PC-3 (cell line): ENCODE results near the gene COL9A3. TPM values are rescaled to one million over a fixed set of nuclear protein-coding genes. Genes with fewer than 3 reads are reported as not detected.

Source experiments
- ATAC-seq: fragments of 200-7000 bp; cut with Tn5 transposase; 2 replicates; pipeline ENCODE4 v1.9.1; 2020; ENCODE audit warnings: mild to moderate bottlenecking, moderate library complexity
- BruUV-seq: library from RNA; stranded (reverse); fragments of 400-500 nt; replicated peaks from 2 replicates; lab custom pipeline; 2021; lab: Mats Ljungman, UMichigan
- CTCF ChIA-PET: fragments of 300-600 bp; sonication (Branson Sonifier 250); formaldehyde crosslinking; loops from one replicate; lab custom pipeline; 2022; ENCODE audit warnings: antibody characterized with exemption; lab: Charles Lee
- POLR2A ChIA-PET: fragments of 300-600 bp; sonication (Branson Sonifier 250); formaldehyde crosslinking; loops from one replicate; lab custom pipeline; 2022; ENCODE audit warnings: antibody characterized with exemption; ENCODE audit not compliant: unreplicated experiment; lab: Charles Lee
- DNase-seq: peaks from one replicate; pipeline ENCODE4 v3.0.0-alpha.2; 2015
- H2AFZ ChIP-seq: fragments of 300-600 bp; sonication (generic); 2 replicates; pipeline ENCODE4 v1.6.0; 2016; ENCODE audit warnings: antibody characterized with exemption, low read length
- H3F3A ChIP-seq: fragments of 300-600 bp; sonication (generic); one replicate; pipeline ENCODE4 v1.6.0; 2017; ENCODE audit warnings: antibody characterized with exemption, low read length, control low read depth, mild to moderate bottlenecking; ENCODE audit not compliant: unreplicated experiment
- H3K27ac ChIP-seq: fragments of 300-600 bp; sonication (generic); 2 replicates; pipeline ENCODE4 v1.5.1; 2016; ENCODE audit warnings: mild to moderate bottlenecking, low read length
- H3K27me3 ChIP-seq: fragments of 300-600 bp; sonication (generic); 2 replicates; pipeline ENCODE4 v1.6.1; 2016; ENCODE audit warnings: low read length, mixed read lengths
- H3K36me3 ChIP-seq: fragments of 300-600 bp; sonication (generic); 2 replicates; pipeline ENCODE4 v1.6.1; 2016; ENCODE audit warnings: low read depth, mixed run types, low read length, mixed read lengths
- H3K4me1 ChIP-seq: fragments of 300-600 bp; sonication (generic); 2 replicates; pipeline ENCODE4 v1.5.1; 2016; ENCODE audit warnings: low read length; ENCODE audit not compliant: insufficient read depth
- H3K4me2 ChIP-seq: fragments of 300-600 bp; sonication (generic); 2 replicates; pipeline ENCODE4 v1.6.0; 2016; ENCODE audit warnings: low read length
- H3K4me3 ChIP-seq: fragments of 300-600 bp; sonication (generic); 2 replicates; pipeline ENCODE4 v1.5.1; 2016; ENCODE audit warnings: mild to moderate bottlenecking, low read length, mixed read lengths
- H3K79me2 ChIP-seq: fragments of 300-600 bp; sonication (generic); 2 replicates; pipeline ENCODE4 v1.6.1; 2017; ENCODE audit warnings: low read length, mixed read lengths
- H3K9ac ChIP-seq: fragments of 300-600 bp; sonication (generic); 2 replicates; pipeline ENCODE4 v1.6.0; 2016; ENCODE audit warnings: mild to moderate bottlenecking, low read length
- H3K9me2 ChIP-seq: fragments of 300-600 bp; sonication (generic); replicated peaks from 2 replicates; pipeline ENCODE4 v1.6.1; 2016; ENCODE audit warnings: mixed run types, low read length, mixed read lengths
- H3K9me3 ChIP-seq: fragments of 300-600 bp; sonication (generic); 2 replicates; pipeline ENCODE4 v1.6.1; 2016; ENCODE audit warnings: low read length, mixed read lengths
- H4K20me1 ChIP-seq: fragments of 300-600 bp; sonication (generic); 2 replicates; pipeline ENCODE4 v1.6.1; 2016; ENCODE audit warnings: low read length, mixed read lengths
- CTCF ChIP-seq: fragments of 300-600 bp; sonication (generic); conservative IDR thresholded peaks from 2 replicates; pipeline ENCODE4 v1.5.1; 2017; ENCODE audit warnings: antibody characterized with exemption, low read depth, mild to moderate bottlenecking, low read length
- EZH2 ChIP-seq: fragments of 300-600 bp; sonication (generic); IDR thresholded peaks from one replicate; pipeline ENCODE4 v1.6.1; 2017; ENCODE audit warnings: antibody characterized with exemption, mild to moderate bottlenecking, low read length; ENCODE audit not compliant: unreplicated experiment
- EZH2phosphoT487 ChIP-seq: fragments of 300-600 bp; sonication (generic); IDR thresholded peaks from 2 replicates; pipeline ENCODE4 v1.6.1; 2018; ENCODE audit warnings: mild to moderate bottlenecking, antibody characterized with exemption, low read length, borderline replicate concordance
- intact Hi-C: fragments of 100-400 bp; cut with micrococcal nuclease; formaldehyde crosslinking; loops from 2 replicates; pipeline ENCODE4 v1.9.0; 2023
- total RNA-seq: library from RNA; depleted of rRNA; stranded (reverse); fragments of >200 nt; gene quantifications from 2 replicates; pipeline ENCODE4 v1.2.3, GENCODE V29; 2014

COL9A3 gene
- total RNA-seq, 1 experiment from 2014 or later, result 14.3 TPM

GRCh38 chr20:62880935-62881661, 64.2 kb downstream of the COL9A3 start:
- no peak for ATAC-seq

DNA sequence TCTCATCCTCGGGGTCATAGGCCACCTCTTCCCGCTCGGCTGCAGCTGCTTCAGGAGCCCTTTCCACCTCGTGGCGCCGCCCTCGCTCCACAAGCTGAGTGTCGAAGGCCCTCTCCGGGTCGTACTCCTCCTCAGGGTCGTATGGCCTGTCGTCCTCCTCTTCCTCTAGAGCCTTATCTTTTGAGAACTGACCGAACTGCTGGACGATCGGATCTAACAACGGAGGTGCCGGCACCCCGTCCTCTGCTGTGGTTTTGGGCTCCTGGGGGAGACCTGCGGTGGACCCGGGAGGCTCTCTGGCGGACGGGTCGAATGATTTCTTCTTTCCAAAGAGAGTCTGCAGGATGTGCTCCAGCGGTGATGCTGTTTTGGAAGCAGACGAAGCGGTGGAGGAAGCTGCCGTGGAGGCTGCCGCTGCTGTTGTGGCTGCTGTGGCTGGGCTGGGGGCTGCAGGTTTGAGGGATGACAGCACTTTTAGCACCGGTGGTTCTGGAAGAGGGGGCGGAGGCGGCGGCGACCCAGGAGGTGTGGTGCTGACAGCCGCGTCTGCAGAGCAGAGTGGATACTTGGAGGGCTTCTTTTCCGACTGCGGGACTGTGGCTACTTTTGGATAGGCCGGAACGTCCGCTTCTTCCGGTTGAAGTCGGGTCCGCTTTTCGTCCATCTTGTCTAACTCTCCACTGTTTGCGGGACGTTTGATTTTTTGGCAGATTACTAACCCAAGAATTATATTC, 65.0 kb downstream of the COL9A3 start:
- BruUV-seq, result no TSS peak
- Histone ChIP-seq H3K79me2 (no peaks in the 10 kb centered on the region), H4K20me1 (no peaks in the 10 kb centered on the region), H3K4me3 (no peak overlapping the region), H3F3A (peaks cover 4% of the 10 kb centered on the region), H3K9me2 (no peaks in the 10 kb centered on the region), H3K27me3 (no peaks in the 10 kb centered on the region), H3K27ac (no peak overlapping the region), H3K9ac (no peak overlapping the region), H3K4me1 (no peaks in the 10 kb centered on the region), H2AFZ (no peak overlapping the region), H3K36me3 (peaks cover 2% of the 10 kb centered on the region; the same call in 1 of the 2 replicates), H3K9me3 (no peaks in the 10 kb centered on the region), H3K4me2 (no peak overlapping the region)
- no peak for ATAC-seq
- intact Hi-C loops, result no loop called here
- TF ChIP-seq CTCF (no peak), EZH2 (no peak), EZH2phosphoT487 (no peak)
- ChIA-PET CTCF (no interaction called here), POLR2A (no interaction called here)
- DNase-seq, result no peak

More at GRCh38 chr20:62880935-62881661, 64.2 kb downstream of the COL9A3 start:
- no TSS peak for BruUV-seq
- DNase-seq, result no peak
- no peaks in the 10 kb centered on the region for H3K36me3 ChIP-seq
- no peak overlapping the region for H3K4me2 ChIP-seq
- no peaks in the 10 kb centered on the region for H3K27me3 ChIP-seq
- no peak overlapping the region for H2AFZ ChIP-seq
- H3K4me1 ChIP-seq, result no peaks in the 10 kb centered on the region
- ChIA-PET POLR2A (no interaction called here), CTCF (no interaction called here)
- H3K79me2 ChIP-seq, result no peaks in the 10 kb centered on the region
- no peaks in the 10 kb centered on the region for H3K9me2 ChIP-seq
- TF ChIP-seq EZH2phosphoT487 (no peak), EZH2 (no peak), CTCF (no peak)
- no peak overlapping the region for H3K9ac ChIP-seq
- H3F3A ChIP-seq, result peaks cover 4% of the 10 kb centered on the region
- no peaks in the 10 kb centered on the region for H4K20me1 ChIP-seq
- intact Hi-C loops, result no loop called here
- no peaks in the 10 kb centered on the region for H3K9me3 ChIP-seq
- H3K27ac ChIP-seq, result no peak overlapping the region
- no peak overlapping the region for H3K4me3 ChIP-seq

DNA sequence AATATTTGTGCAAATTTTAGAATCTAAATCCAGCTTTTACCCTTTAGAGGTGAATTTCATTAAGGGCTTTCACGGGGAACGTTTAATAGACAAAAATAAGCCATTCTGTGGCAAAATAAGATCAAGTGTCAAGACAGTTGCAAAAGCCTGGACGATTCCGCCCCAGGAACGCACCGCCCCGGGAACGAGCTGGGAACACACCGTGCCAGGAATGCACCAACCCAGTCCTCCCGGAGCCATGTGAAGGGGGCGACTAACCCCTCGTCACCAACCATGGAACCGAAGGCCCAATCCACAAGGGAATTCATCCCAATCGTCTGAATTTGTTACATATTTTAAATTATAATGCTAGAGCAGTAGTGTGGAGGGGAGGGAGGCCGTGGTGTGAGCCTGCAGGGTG, 65.6 kb downstream of the COL9A3 start:
- intact Hi-C loops, result no loop called here
- TF ChIP-seq EZH2, result no peak
- TF ChIP-seq CTCF, result no peak
- TF ChIP-seq EZH2phosphoT487, result no peak
- ATAC-seq, result no peak
- DNase-seq, result no peak
- no peaks in the 10 kb centered on the region for H4K20me1 ChIP-seq
- no peaks in the 10 kb centered on the region for H3K27me3 ChIP-seq
- H3K4me3 ChIP-seq, result no peak overlapping the region
- no peaks in the 10 kb centered on the region for H3K4me1 ChIP-seq
- H3K27ac ChIP-seq, result no peak overlapping the region
- H3K9me2 ChIP-seq, result no peaks in the 10 kb centered on the region
- no TSS peak for BruUV-seq
- peaks cover 4% of the 10 kb centered on the region; the same call in 1 of the 2 replicates for H3K36me3 ChIP-seq
- no peak overlapping the region for H3K4me2 ChIP-seq
- H3K79me2 ChIP-seq, result no peaks in the 10 kb centered on the region
- ChIA-PET POLR2A (no interaction called here), CTCF (no interaction called here)
- no peak overlapping the region for H2AFZ ChIP-seq
- no peaks in the 10 kb centered on the region for H3K9me3 ChIP-seq
- peaks cover 4% of the 10 kb centered on the region for H3F3A ChIP-seq
- H3K9ac ChIP-seq, result no peak overlapping the region
